HepG2 (cell line): Measurements from ENCODE around the gene PODXL. TPM values are rescaled to one million over a fixed set of nuclear protein-coding genes. Genes with fewer than 3 reads are reported as not detected.

ENCODE experiments used
- ATAC-seq: fragments of 200-7000 bp; cut with Tn5 transposase; 3 replicates; pipeline ENCODE4 v1.9.1; 2020; ENCODE audit warnings: mild to moderate bottlenecking, moderate library complexity
- BruUV-seq: library from RNA; stranded (reverse); fragments of 400-500 nt; replicated peaks from 2 replicates; lab custom pipeline; 2021; lab: Mats Ljungman, UMichigan
- CTCF ChIA-PET: fragments of 300-600 bp; formaldehyde crosslinking; extraction: SDS; loops from one replicate; lab custom pipeline; 2021; ENCODE audit warnings: low total read pairs, inconsistent platforms, low intra/inter-chr PET ratio; lab: Yijun Ruan, JAX
- POLR2A ChIA-PET: fragments of 350-600 bp; sonication (Branson Sonifier 250); formaldehyde crosslinking; loops from one replicate; lab custom pipeline; 2020; ENCODE audit warnings: antibody characterized with exemption, inconsistent platforms; lab: Yijun Ruan, JAX
- DNase-seq: peaks from one replicate; pipeline ENCODE4 v3.0.0-alpha.2; 2015; ENCODE audit warnings: low spot score
- FAIRE-seq: peaks from 3 replicates; lab custom pipeline; 2011; peaks lifted over from hg19 to GRCh38; lab: Jason Lieb, UNC
- H2AFZ ChIP-seq: one replicate; pipeline ENCODE4 v1.6.1; 2011; ENCODE audit warnings: low read length, inconsistent platforms
- H3K27ac ChIP-seq: fragments of 300-600 bp; 3 replicates; pipeline ENCODE4 v1.8.0; 2011; ENCODE audit warnings: mixed run types, mild to moderate bottlenecking, mixed read lengths, low read length, inconsistent platforms; ENCODE audit not compliant: insufficient read depth; ENCODE audit errors: extremely low read length
- H3K27me3 ChIP-seq, 2 experiments: fragments of 200-600 bp in 1 of 2; 2 replicates in 1 of 2; 3 replicates in 1 of 2; pipeline versions ENCODE4 v1.6.0 to v1.8.0; 2011; ENCODE audit warnings: low read length in 2 of 2, mild to moderate bottlenecking in 2 of 2, moderate library complexity in 2 of 2, inconsistent platforms in 1 of 2; ENCODE audit not compliant: insufficient read depth in 2 of 2, control insufficient read depth in 1 of 2
- H3K36me3 ChIP-seq, 2 experiments: fragments of 200-600 bp in 1 of 2; replicated peaks in 1 of 2; 2 replicates in 1 of 2; 3 replicates in 1 of 2; pipeline versions ENCODE4 v1.5.1 to v1.8.0; 2011; ENCODE audit warnings: low read length in 2 of 2, inconsistent platforms in 1 of 2; ENCODE audit not compliant: insufficient read depth in 2 of 2, control insufficient read depth in 1 of 2
- H3K4me1 ChIP-seq: 2 replicates; pipeline ENCODE4 v1.5.1; 2012; ENCODE audit warnings: low read length, inconsistent platforms; ENCODE audit not compliant: insufficient read depth
- H3K4me2 ChIP-seq: 2 replicates; pipeline ENCODE4 v1.6.0; 2011; ENCODE audit warnings: low read depth, low read length, inconsistent platforms
- H3K4me3 ChIP-seq, 3 experiments: fragments of 200-600 bp in 1 of 3; sonication (generic), shearing (Covaris generic) in 1 of 3; replicated peaks in 1 of 3; 2 replicates each; pipeline ENCODE4 v1.5.1; 2011 to 2016; ENCODE audit warnings: low read length in 3 of 3, inconsistent platforms in 2 of 3, low read depth in 2 of 3, mild to moderate bottlenecking in 2 of 3, control low read depth in 1 of 3, mixed read lengths in 1 of 3; ENCODE audit not compliant: insufficient read depth in 1 of 3
- H3K79me2 ChIP-seq: one replicate; pipeline ENCODE4 v1.6.1; 2011; ENCODE audit warnings: low read length, inconsistent platforms; ENCODE audit not compliant: insufficient read depth
- H3K9ac ChIP-seq: 2 replicates; pipeline ENCODE4 v1.6.0; 2011; ENCODE audit warnings: mild to moderate bottlenecking, low read depth, low read length, inconsistent platforms; ENCODE audit not compliant: insufficient read depth
- H3K9me3 ChIP-seq: 2 replicates; pipeline ENCODE4 v1.5.1; 2012; ENCODE audit warnings: mild to moderate bottlenecking, low read length
- H4K20me1 ChIP-seq: 2 replicates; pipeline ENCODE4 v1.6.0; 2011; ENCODE audit warnings: inconsistent platforms, mild to moderate bottlenecking, low read length, moderate library complexity; ENCODE audit not compliant: insufficient read depth
- AHDC1 ChIP-seq: sonication (generic); formaldehyde crosslinking; IDR thresholded peaks from 2 replicates; pipeline ENCODE4 v1.5.1; 2020; ENCODE audit warnings: mild to moderate bottlenecking, missing genetic modification reagents, borderline replicate concordance
- FOSL2 ChIP-seq: sonication (generic); formaldehyde crosslinking; IDR thresholded peaks from 2 replicates; pipeline ENCODE4 v1.4.0; 2020; ENCODE audit warnings: missing genetic modification reagents
- GPN1 ChIP-seq: sonication (generic); formaldehyde crosslinking; IDR thresholded peaks from 2 replicates; pipeline ENCODE4 v1.5.1; 2020; ENCODE audit warnings: missing genetic modification reagents, borderline replicate concordance
- MBNL3 ChIP-seq: fragments of 250-450 bp; sonication (Bioruptor Pico); conservative IDR thresholded peaks from 2 replicates; pipeline ENCODE4 v1.8.0; 2022; ENCODE audit warnings: mild to moderate bottlenecking, inconsistent platforms
- MTA1 ChIP-seq: sonication (generic); formaldehyde crosslinking; IDR thresholded peaks from 2 replicates; pipeline ENCODE4 v1.4.0; 2020; ENCODE audit warnings: missing genetic modification reagents, mild to moderate bottlenecking, borderline replicate concordance
- MTERF4 ChIP-seq: sonication (generic); formaldehyde crosslinking; IDR thresholded peaks from 2 replicates; pipeline ENCODE4 v1.8.0; 2023; ENCODE audit warnings: mild to moderate bottlenecking, missing genetic modification reagents
- NCOA1 ChIP-seq: sonication (generic); formaldehyde crosslinking; IDR thresholded peaks from 2 replicates; pipeline ENCODE4 v1.9.0; 2021; ENCODE audit warnings: missing genetic modification reagents
- PAWR ChIP-seq: sonication (generic); formaldehyde crosslinking; IDR thresholded peaks from 2 replicates; pipeline ENCODE4 v1.4.0; 2020; ENCODE audit warnings: missing genetic modification reagents, mild to moderate bottlenecking, borderline replicate concordance
- PLSCR1 ChIP-seq: sonication (generic); formaldehyde crosslinking; IDR thresholded peaks from 2 replicates; pipeline ENCODE4 v1.5.0; 2020; ENCODE audit warnings: missing genetic modification reagents, mild to moderate bottlenecking, borderline replicate concordance
- PRMT3 ChIP-seq: sonication (generic); formaldehyde crosslinking; IDR thresholded peaks from 2 replicates; pipeline ENCODE4 v1.8.1; 2022; ENCODE audit warnings: low read depth, mild to moderate bottlenecking, moderate library complexity, missing genetic modification reagents, borderline replicate concordance
- REST ChIP-seq, 2 experiments: IDR thresholded peaks; 2 replicates each; pipeline ENCODE4 v1.6.1; 2011 to 2012; ENCODE audit warnings: low read length in 2 of 2, borderline replicate concordance in 1 of 2, low read depth in 1 of 2, mild to moderate bottlenecking in 1 of 2, moderate library complexity in 1 of 2
- RFX1 ChIP-seq: fragments of 450-650 bp; IDR thresholded peaks from 2 replicates; pipeline ENCODE4 v1.6.1; 2017
- ZBTB21 ChIP-seq: sonication (generic); formaldehyde crosslinking; IDR thresholded peaks from 2 replicates; pipeline ENCODE4 v1.4.0; 2020; ENCODE audit warnings: missing genetic modification reagents
- ZNF224 ChIP-seq: sonication (generic); formaldehyde crosslinking; IDR thresholded peaks from 2 replicates; pipeline ENCODE4 v1.5.0; 2020; ENCODE audit warnings: mild to moderate bottlenecking, missing genetic modification reagents
- ZNF230 ChIP-seq: sonication (generic); formaldehyde crosslinking; IDR thresholded peaks from 2 replicates; pipeline ENCODE4 v1.4.0; 2020; ENCODE audit warnings: mild to moderate bottlenecking, missing genetic modification reagents
- WGBS: methylation state at CpG from one replicate; pipeline ENCODE4 v1.1.6; 2017; ENCODE audit warnings: low lambda C conversion rate; 5-methylcytosine and 5-hydroxymethylcytosine counted together
- in situ Hi-C: cut with HindIII; loops from 2 replicates; pipeline ENCODE4 v1.10.0; 2017; ENCODE audit warnings: low pct_unique_long_range_greater_than_20kb; ENCODE audit not compliant: extremely low pct_ligation_motif_present
- intact Hi-C: fragments of 100-400 bp; cut with micrococcal nuclease; formaldehyde crosslinking; loops from one replicate; pipeline ENCODE4 v1.10.0; 2022; ENCODE audit not compliant: unreplicated experiment
- polyA plus RNA-seq, 8 experiments: library from polyadenylated mRNA; depleted of rRNA in 3 of 8; stranded (reverse) in 7 of 8; unstranded in 1 of 8; fragments of >200 nt; fragmentation: Illumina TruSeq in 4 of 8; extraction: Trizol in 4 of 8; gene quantifications; 2 replicates each; pipeline versions ENCODE4 v1.2.1 to v1.2.3, GENCODE V29; 2011 to 2016; ENCODE audit warnings: low read depth in 4 of 8, missing spikeins in 1 of 8, mixed read lengths in 1 of 8; ENCODE audit not compliant: insufficient read depth in 1 of 8
- total RNA-seq, 5 experiments: library from RNA; depleted of rRNA; stranded (reverse); fragments of >200 nt; fragmentation: Illumina TruSeq; extraction: Trizol; gene quantifications; 2 replicates each; pipeline ENCODE4 v1.2.3, GENCODE V29; 2016; ENCODE audit warnings: low read depth in 1 of 5

PODXL gene
- total and polyA plus RNA-seq, 2 of the 13 experiments (the other 11 are each of a cell fraction or from before 2014, with no cell fraction given): 0.22 to 0.54 TPM

- no peaks in the 10 kb centered on the region for H4K20me1 ChIP-seq
- no peaks in the 10 kb centered on the region for H3K79me2 ChIP-seq
- H3K4me2 ChIP-seq: no peak overlapping the region
- ATAC-seq (no peak), FAIRE-seq (no peak), DNase-seq (no peak)
- H3K36me3 ChIP-seq: no peaks in the 10 kb centered on the region
- ChIA-PET POLR2A (no interaction called here), CTCF (no interaction called here)
- no peaks in the 10 kb centered on the region; a peak in 2 of 5 replicates for H3K27me3 ChIP-seq
- no peaks in the 10 kb centered on the region for H3K4me1 ChIP-seq
- H3K9me3 ChIP-seq: no peaks in the 10 kb centered on the region
- intact Hi-C loops: no loop called here
- H3K9ac ChIP-seq: no peak overlapping the region
- BruUV-seq: no TSS peak
- WGBS: 1% methylated on average over 4 of the region's 4 CpGs
- no peak overlapping the region for H3K27ac ChIP-seq
- no peak overlapping the region for H3K4me3 ChIP-seq
- no peak overlapping the region for H2AFZ ChIP-seq
- in situ Hi-C loops: no loop called here
- TF ChIP-seq REST (IDR thresholded peaks at IDR 0.05; ENCODE audit: borderline replicate concordance in 1 of 2, low read depth in 1 of 2, low read length in 2 of 2): no peak
- no peak for TF ChIP-seq ZNF224
- no peak for TF ChIP-seq MTA1 (CRISPR knock-in tag)
- TF ChIP-seq PRMT3: no peak
- no peak for TF ChIP-seq ZNF230
- no peak for TF ChIP-seq NCOA1 (CRISPR knock-in tag)
- TF ChIP-seq RFX1: no peak
- TF ChIP-seq GPN1 (CRISPR knock-in tag): no peak
- TF ChIP-seq ZBTB21 (CRISPR knock-in tag): no peak
- TF ChIP-seq MBNL3 (CRISPR knock-in tag): no peak
- TF ChIP-seq PLSCR1 (CRISPR knock-in tag): no peak
- TF ChIP-seq FOSL2: no peak
- no peak for TF ChIP-seq PAWR (CRISPR knock-in tag)
- TF ChIP-seq AHDC1: no peak
- TF ChIP-seq MTERF4 (CRISPR knock-in tag): no peak
Observed at GRCh38 chr7:131527456-131527855, 29.0 kb downstream of the PODXL start.
